GM19397 (cell line): ENCODE measurements around the gene SOWAHC.
"Not testable (repeated sequence)": the region's sequence is repeated elsewhere in the genome, so short reads cannot be mapped to it uniquely, and the experiment has no call there.

Source experiments
- ATAC-seq: cut with Tn5 transposase; IDR thresholded peaks from one replicate; pipeline ENCODE4 v1.9.1; 2021; ENCODE audit warnings: mild to moderate bottlenecking, moderate library complexity; ENCODE audit not compliant: unreplicated experiment

SOWAHC gene, protein sequence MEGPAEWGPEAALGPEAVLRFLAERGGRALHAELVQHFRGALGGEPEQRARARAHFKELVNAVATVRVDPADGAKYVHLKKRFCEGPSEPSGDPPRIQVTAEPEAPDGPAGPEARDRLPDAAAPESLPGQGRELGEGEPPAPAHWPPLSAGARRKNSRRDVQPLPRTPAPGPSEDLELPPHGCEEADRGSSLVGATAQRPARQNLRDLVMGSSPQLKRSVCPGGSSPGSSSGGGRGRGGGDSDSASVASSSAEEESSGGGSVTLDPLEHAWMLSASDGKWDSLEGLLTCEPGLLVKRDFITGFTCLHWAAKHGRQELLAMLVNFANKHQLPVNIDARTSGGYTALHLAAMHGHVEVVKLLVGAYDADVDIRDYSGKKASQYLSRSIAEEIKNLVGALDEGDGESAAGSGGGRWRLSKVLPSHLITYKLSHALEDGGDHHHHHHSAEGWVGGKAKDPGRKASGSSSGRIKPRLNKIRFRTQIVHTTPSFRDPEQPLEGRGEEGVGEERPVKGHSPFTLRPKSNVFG

DNA sequence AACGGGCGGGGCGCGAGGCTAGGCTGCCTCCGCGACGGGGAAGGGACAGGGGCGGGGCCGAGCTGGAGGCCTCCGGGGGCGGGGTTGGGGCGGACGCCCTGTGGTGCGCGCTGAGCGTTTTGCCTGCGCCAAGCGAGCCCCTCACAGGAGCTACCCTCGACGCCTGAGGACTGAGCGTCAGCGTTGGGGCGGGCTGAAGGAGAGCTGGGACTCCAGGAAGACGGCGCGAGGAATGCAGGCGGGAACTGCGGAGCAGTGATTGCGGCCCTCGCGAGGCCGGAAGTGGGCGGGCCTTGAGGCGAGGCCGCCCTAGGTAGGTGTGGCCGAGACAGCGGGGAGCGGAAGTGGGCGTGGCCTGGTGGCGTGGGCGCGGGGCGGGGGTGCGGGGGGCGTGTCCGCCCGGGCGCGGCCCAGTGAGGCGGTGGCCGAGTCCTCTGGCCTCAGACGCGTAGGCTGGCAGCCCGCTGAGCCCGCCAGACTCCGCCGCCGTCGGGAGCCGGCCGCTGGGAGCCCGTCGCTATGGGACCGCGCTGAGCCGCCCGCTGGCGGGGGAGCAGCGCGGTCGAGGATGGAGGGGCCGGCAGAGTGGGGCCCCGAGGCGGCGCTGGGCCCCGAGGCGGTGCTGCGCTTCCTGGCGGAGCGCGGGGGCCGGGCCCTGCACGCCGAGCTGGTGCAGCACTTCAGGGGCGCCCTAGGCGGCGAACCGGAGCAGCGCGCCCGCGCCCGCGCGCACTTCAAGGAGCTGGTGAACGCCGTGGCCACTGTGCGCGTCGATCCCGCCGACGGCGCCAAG is at the start of gene SOWAHC, which contains the start of gene SEPTIN10:
SOWAHC (plus strand) TSS at position 443 of the 793 bp plus-strand sequence; CDS start at position 569, 126 bp downstream.
SEPTIN10 (minus strand) TSS at position 45 of the 793 bp plus-strand sequence. CDS start 139 bp downstream, outside the sequence.
- ATAC-seq: peak; percentile 76

DNA sequence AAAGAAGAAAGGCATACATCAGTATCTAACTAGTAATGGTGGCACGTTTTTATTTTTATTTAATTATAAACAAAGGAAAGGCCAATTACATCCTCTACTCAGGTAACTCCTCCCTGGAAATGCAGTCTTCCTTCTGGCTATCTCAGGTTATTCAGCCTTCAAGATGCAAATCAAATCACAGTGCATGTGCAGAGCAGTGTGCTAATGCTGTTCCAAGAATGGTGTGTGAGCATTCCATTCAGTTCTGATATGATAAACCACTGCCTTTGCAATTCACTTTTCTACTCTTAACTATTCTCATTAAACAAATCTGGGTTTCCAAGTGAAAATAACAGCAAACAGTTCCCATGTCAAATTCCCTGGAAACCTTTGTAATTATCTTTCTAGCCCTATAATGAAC is 38.8 kb upstream of the SOWAHC start:
- ATAC-seq: no peak

DNA sequence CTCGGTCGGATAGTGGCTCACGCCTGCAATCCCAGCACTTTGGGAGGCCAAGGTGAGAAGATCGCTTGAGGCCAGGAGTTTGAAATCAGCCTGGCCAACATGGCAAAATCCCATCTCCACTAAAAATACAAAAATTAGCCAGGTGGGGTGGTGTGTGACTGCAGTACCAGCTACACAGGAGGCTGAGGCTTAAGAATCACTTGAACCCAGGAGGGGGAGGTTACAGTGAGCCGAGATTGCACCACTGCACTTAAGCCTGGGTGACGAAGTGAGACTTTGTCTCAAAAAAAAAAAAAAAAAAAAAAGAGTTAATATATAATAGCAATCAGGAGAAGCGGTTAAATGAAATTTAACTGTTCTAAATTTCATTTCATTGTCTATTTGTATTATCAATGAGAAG is 36.5 kb upstream of the SOWAHC start:
- ATAC-seq: not testable (repeated sequence)

DNA sequence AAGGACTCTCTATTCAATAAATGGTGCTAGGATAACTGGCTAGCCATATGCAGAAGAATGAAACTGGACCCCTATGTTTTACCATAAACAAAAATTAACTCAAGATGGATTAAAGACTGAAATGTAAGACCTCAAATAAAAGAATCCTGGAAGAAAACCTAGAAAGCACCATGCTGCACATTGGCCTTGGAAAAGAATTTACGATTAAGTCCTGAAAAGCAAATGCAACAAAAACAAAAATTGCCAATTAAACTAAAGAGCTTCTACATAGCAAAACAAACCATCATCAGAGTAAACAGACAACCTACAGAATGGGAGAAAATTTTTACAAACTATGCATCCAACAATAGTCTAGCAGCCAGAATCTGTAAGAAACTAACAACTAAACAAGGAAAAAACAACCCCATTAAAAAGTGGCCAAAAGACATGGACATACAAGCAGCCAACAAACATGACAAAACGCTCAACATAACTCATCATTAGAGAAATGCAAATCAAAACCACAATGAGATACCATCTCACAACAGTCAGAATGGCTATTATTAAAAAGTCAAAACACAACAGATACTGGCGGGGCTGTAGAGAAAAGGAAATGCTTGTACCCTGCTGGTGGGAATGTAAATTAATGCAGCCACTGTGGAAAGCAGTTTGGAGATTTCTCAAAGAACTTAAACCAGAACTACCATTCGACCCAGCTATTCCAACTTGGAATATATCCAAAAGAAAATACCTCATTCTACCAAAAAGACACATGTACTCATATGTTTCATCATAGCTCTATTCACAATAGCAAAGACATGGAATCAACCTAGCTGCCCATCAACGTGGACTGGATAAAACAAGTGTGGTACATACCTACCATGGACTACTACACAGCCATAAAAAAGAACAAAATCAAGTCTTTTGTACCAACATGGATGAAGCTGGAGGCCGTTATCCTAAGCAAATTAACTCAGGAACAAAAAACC is 31.0 kb upstream of the SOWAHC start:
- no peak for ATAC-seq

DNA sequence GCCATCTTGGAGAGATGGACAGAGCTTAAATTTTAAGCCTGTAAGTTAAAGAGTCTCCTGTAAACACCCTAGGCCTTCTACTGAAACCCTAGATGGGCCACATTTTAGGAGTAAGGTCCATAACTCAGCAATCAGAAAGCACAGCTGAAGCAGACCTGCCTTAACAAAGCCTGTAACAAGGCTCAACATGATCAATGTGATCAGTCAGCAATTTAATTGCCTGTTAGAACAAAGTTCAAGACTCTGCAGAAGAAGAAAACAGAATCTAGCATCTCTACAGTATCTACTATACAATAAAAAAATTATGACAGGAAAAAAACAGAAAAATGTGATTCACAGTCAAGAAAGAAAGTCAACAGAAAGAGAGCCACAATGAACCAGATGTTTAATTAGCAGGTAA is 27.5 kb upstream of the SOWAHC start:
- ATAC-seq: no peak

DNA sequence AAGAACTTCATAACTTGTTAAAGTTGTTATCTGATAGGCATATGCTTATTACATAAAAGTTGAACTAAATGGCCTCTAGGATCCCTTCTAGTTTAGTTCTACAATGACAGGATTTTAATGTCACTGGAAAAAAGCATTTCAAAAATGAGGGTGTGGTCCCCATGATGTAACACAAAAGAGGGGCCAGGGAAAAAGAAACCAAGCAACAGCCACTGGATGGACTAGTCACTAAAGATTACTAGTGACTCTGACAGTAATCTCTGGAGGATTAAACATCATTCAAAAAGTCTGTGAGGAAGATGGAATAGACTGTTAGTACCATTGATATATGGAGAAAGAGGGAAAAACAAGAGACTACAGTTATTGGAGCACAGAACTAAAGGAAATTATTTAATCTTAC is 23.0 kb upstream of the SOWAHC start:
- ATAC-seq: no peak

DNA sequence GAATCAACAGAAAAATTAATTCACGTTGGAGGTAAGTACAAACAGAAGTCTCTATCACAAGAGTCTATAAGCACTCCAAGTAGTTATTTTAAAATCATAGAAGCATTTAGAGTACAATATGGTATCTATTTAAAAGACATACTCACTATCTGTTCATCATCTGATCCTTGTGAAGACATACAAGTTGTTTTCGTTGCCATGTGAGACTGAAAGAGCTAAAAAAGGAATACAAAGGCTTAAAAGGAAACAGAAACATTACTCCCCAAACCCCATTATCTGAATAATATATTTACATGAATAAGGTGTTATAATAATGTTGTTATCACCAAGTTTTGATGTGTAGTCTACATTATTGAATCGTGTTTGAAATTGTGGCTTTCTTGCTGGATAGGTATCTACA is 21.3 kb upstream of the SOWAHC start:
- ATAC-seq: no peak

DNA sequence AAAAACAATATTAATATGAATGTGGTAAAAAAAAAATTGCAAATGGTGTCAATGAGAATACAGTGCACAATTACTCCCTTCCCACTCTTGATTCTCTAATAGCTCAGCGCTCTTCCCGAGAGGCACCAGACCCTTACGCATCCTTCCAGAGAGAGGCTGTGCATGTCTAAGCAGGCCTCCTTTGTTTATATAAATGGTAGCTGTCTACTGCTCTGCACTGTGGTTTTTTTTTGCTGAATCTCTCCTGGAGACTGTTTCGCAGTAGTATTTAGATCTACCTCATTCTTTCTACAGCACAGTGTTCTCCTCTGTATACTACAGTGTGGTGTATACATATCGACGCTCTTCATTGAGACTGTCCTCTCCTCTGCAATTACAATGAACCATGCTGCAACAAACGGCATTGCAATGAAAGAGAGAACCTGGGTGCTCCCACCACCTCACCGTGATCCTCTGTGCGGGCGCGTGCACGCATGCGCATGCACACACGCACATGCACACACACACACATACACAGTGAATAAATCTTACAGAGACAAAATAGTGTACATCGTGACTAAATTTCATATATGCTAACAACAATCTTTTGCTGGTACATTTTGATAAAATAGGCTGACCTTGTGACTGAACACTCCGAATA is 19.8 kb upstream of the SOWAHC start:
- ATAC-seq: no peak

DNA sequence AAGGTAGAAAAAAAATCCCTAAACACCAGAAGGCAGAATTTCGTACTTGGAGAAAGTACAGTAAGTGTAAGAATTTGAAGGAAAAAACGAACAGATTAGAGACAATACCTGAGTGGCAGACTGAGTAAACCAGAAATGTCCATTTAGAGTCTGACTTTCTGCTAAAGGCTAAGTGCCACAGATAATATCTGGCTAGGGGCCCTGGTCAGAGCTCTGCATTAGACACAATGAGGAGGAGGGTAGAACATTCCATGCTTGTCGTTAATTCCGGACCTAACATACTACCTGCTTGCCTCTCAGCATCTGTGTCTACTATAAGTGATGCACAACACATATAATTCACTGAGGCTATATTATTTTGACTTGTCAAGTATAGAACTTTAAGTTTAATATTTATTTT is 18.5 kb upstream of the SOWAHC start:
- no peak for ATAC-seq

DNA sequence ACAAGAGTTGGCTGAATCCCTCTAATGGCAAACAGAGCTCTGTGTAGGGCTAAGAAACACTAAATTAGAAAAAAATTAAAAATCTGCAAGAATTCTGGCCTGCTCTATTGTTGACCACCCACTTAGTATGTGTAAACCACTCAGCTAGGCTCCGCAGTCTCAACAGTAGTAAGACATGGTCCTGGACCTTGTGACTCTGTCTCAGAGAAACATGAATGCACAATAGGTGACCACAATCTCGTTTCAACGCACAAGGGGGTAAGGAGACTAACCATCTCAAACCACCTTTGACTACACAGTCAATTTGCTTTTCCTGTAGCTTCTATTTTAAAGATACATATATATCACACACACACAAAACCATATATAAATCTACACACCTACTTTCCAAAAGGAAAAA is 16.9 kb upstream of the SOWAHC start:
- ATAC-seq: no peak

DNA sequence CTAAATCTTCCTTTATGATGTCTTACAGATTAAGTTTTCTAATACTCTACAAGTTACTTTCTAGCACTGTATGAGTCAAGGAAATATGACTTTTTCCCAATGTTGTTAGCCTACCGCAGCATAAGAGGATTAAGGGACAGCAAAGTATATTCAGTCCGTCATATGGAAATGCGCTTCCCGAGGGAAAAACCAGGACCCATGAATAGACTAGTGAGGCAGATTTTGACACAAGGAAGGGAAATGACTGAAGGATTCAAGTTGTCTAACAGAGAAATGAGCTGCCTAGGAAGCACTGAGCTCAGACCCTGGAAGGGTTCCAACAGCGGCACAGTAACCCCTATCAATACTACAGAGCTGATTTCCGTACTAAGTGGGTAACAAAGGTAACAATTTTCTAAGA is 12.4 kb upstream of the SOWAHC start:
- no peak for ATAC-seq

DNA sequence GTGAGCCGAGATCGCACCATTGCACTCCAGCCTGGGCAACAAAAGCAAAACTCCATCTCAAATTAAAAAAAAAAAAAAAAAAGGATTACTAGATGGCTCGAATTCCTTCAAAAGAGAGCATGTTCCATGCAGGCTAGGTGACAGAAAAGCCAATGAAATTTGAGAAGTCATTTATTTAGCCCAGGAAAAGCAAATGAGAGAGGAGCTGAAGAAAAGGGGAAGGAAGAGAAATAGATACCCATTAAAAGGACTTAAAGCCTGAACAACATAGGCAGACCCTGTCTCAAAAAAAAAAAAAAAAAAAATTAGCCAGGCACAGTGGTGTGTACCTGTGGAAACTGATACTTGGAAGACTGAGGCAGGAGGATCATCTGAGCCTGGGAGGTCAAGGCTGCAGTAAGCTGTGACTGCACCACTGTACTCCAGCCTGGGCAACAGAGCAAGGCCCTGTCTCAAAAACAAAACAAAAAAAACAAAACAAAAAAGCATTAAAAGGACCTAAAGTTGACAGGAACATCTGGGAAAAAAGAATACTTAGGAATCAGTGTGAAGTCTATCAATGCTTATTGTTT is 11.5 kb upstream of the SOWAHC start:
- ATAC-seq: no peak

DNA sequence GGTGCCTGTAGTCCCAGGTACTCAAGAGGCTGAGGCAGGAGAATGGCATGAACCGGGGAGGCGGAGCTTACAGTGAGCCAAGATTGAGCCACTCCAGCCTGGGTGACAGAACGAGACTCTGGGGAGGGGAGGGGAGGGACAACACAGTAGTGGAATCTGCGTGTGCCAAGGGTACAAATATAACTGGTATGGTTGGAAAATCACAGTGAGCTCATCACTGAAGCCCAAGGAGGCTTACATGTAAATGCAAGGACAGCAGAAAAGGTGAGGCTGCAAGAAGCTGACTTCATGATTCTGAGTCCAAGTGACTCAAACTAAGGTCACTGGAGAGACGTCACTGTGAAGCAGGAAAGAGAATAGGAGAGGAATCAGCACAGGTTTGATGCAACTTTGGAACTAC is 9.6 kb upstream of the SOWAHC start:
- ATAC-seq: no peak

DNA sequence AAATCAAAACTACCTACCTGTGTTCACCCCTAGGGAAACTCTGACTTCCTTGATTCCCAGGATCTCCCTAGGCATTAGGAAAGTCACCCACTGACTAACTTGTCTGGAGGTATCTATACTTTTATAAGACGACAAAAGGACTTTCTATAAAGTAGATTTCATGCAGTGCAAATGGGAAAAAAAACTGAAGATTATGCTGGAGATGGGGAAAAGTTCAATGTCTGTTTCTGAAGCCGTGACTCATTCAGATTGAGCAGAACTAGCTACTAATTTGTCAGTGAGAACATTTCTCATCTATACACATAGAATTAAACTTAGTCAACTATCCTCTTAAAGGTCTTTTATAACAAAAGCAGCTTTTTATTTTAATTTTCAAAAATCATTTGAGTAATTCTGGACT is 6.4 kb upstream of the SOWAHC start:
- no peak for ATAC-seq

DNA sequence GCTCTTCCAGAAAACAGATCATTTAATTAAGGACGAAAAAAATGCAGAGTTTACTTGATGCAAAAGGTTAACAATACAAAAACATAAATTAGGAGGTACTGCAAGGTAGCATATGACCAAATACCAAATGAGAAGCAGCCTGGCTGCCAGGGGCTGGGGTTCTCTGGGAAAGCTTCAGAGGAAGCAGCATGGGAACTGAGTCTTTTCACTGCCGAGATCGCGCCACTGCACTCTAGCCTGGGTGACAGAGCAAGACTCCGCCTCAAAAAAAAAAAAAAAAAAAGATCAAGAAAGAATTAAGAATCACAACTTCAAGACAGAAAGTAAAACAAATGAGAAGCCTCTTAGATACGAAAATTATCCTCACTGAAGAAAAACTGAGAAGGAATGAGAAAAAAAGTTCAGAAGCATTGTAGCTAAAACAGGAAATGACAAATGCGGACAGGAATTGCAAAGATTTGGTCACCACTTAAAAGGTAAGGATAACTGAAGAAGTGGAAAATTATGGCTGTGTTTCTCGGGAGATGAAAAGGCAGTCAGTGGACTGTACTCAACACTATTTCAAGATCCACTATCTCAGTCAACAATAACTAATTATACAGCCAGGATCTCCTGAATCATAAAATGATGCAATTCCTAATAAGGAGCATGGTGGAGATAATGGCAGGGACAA is 4.7 kb upstream of the SOWAHC start:
- ATAC-seq: no peak

DNA sequence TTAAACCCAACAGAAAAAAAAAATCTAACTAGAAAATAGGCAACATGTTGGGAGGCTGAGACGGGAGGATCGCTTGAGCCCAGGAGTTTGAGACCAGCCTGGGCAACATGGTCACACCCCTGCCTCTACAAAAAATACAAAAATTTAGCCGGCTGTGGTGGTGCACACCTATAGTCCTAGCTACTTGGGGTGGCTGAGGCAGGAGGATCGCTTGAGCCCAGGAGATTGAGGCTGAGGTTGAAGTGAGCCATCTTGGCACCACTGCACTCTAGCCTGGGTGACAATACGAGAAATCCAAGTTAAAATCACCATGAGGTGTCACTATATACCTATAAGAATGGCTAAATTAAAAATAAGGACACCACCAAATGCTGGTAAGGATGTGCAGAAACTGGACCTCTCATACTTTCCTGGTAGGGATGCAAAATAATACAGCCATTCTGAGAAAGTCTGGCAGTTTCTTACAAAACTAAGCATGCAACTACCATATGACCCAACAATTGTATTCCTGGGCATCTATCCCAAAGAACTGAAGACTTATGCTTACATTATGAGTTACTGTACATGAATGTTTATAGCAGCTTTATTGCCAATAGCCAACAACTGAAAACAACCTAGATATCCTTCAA is 2.6 kb upstream of the SOWAHC start:
- ATAC-seq: no peak

DNA sequence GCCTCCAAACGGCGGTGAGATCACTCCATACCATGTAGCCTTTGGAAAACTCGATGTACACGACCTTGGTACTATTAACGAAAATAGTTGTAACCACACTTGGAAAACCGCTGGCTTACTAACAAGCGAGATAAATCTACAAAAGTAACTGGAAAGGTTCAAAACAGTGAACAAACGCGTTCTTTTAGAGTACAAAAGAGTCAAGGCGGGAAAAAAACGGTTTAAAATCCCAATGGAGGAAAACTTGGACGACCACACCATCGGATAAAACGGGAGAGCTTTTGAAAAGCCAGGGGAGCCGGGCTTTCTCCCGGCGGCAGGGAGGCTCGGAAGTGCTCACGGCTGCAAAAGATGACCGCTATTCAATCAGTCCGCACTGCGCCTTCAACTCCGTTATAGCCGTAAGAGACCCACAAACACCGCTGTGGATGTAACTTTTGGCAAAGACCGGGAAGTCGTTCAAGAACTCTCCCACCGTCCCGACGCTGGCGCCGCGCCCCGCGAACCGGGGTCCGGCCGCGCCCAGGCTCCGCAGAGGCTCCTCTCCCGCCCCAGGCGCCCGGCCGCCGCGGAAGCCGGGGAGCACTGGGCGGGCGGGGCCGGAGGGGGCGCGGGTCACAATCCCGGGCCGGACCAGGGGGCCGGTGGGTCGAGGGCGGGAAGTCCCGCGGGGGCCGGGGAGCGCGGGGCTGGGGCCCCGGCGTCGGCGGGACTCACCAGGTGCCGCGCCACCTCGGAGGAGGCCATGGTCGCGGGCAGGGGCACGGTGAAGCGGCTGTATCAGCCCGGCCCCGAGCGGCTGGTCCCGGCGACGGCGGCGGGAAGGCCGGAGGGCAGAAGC is 863 bp upstream of the SOWAHC start:
- peak; percentile 35 for ATAC-seq
